Measurements from ENCODE around the gene SCRN2. TPM values are rescaled to one million over a fixed set of nuclear protein-coding genes. Genes with fewer than 3 reads are reported as not detected.

SCRN2 gene
- total and polyA plus RNA-seq, 2 of the 8 experiments (the other 6 are each of a cell fraction or from before 2014, with no cell fraction given), result 24.4 to 42.3 TPM

DNA sequence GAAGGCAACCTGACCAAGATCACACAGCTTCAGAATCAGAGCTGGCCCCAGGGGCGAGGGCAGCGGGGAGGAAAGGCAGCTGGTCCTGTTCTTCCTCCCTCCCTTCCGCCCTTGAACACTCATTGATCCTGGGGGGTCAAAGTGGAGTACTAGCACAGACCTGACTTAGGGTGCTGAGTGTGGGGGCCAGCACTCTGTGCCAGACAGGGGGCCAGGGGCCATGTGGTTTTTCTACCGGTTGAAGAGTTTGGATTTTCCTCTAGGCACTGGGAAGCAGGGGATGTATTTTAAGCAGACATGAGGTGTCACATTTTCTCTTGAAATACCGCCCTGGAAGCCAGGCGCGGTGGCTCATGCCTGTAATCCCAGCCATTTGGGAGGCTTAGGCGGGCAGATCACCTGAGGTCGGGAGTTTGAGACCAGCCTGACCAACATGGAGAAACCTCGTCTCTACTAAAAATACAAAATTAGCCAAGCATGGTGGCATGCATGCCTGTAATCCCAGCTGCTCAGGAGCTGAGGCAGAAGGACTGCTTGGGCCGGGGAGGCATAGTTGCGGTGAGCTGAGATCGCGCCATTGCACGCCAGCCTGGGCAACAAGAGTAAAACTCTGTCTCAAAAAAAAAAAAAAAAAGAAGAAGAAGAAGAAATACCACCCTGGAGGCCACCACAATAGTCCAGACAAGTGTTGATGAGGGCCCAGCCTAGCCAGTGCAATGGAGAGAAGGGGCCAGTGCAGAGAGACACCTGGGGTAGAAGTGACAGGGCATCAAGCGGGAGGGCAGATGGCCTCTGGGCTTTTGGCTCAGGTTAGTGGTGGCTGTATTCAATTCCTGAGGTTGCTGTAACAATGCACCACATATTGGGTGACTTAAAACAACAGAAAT, 34.8 kb downstream of the SCRN2 start:
- no peak for FAIRE-seq
- Histone ChIP-seq H3K4me3 (ENCODE audit: extremely low read depth in 1 of 4, insufficient read depth in 2 of 4, low read depth in 3 of 4, low read length in 4 of 4) (no peak overlapping the region), H3K27ac (ENCODE audit: low read depth, low read length) (no peak overlapping the region), H2AFZ (ENCODE audit: low read length) (no peak overlapping the region), H3K4me1 (replicated peaks in 1 of 4; ENCODE audit: control insufficient read depth in 3 of 4, insufficient read depth in 4 of 4, low read length in 3 of 4) (no peaks in the 10 kb centered on the region; a peak in 1 of 7 replicates), H2BK12ac (ENCODE audit: low read depth, low read length) (no peak overlapping the region), H3K4ac (replicated peaks; ENCODE audit: insufficient read length, low read depth, low read length) (no peak overlapping the region), H3K23ac (ENCODE audit: insufficient read length) (no peak overlapping the region), H4K20me1 (replicated peaks in 1 of 2; ENCODE audit: control insufficient read depth in 1 of 2, insufficient read depth in 2 of 2, low read length in 2 of 2) (peaks cover 2% of the 10 kb centered on the region in 2 experiments), H2BK20ac (ENCODE audit: low read length) (no peak overlapping the region), H3K36me3 (ENCODE audit: control insufficient read depth in 2 of 4, insufficient read depth in 4 of 4, low read length in 3 of 4) (peaks cover 0 to 2% (median 0%) of the 10 kb centered on the region in 4 experiments; a peak in 1 of 8 replicates), H4K5ac (ENCODE audit: insufficient read length, low read depth, low read length) (no peak overlapping the region), H3K14ac (ENCODE audit: insufficient read length) (no peak overlapping the region), H3K56ac (replicated peaks; ENCODE audit: insufficient read length, low read depth, low read length) (no peak overlapping the region), H3K4me2 (ENCODE audit: insufficient read depth in 1 of 2, low read depth in 2 of 2, low read length in 2 of 2) (no peak overlapping the region), H3K79me2 (ENCODE audit: control insufficient read depth in 1 of 2, insufficient read depth in 2 of 2, low read length in 2 of 2) (no peaks in the 10 kb centered on the region), H4K8ac (ENCODE audit: extremely low read depth, insufficient read depth, low read length) (no peak overlapping the region), H4K91ac (replicated peaks; ENCODE audit: insufficient read length, low read length) (no peak overlapping the region), H3K9ac (replicated peaks in 1 of 4; ENCODE audit: extremely low read depth in 1 of 4, low read depth in 3 of 4, low read length in 3 of 4) (no peak overlapping the region; a peak in 1 of 7 replicates), H2BK15ac (ENCODE audit: low read length) (no peak overlapping the region), H2AK5ac (ENCODE audit: low read depth, low read length) (no peak overlapping the region), H3K23me2 (ENCODE audit: low read depth, low read length) (no peaks in the 10 kb centered on the region), H3K79me1 (ENCODE audit: low read depth, low read length) (no peaks in the 10 kb centered on the region; the same call in 1 of the 2 replicates), H3K18ac (ENCODE audit: extremely low read depth, low read length) (no peak overlapping the region), H2BK5ac (ENCODE audit: low read depth, low read length) (no peak overlapping the region), H2BK120ac (replicated peaks; ENCODE audit: low read depth, low read length) (no peak overlapping the region), H3K9me3 (ENCODE audit: insufficient read depth in 2 of 2, low read depth in 1 of 2, low read length in 1 of 2) (no peaks in the 10 kb centered on the region), H3K27me3 (replicated peaks in 1 of 4; ENCODE audit: control insufficient read depth in 3 of 4, extremely low read depth in 1 of 4, insufficient read depth in 3 of 4, low read length in 3 of 4) (no peaks in the 10 kb centered on the region)
- 87% methylated on average over 13 of the region's 16 CpGs; no CpG with 5 or more reads in 1 of the 2 experiments for WGBS, 2 experiments (ENCODE audit: extremely low coverage in 1 of 2, insufficient coverage in 1 of 2, insufficient read length in 1 of 2, insufficient replicate concordance in 2 of 2, low coverage in 1 of 2, low lambda C conversion rate in 2 of 2, missing lambda C conversion rate in 1 of 2)
- CTCF ChIA-PET (ENCODE audit: partially characterized antibody), result interaction anchor here (1.2 to 5.6 kb wide), 4 partner anchors 14 to 105 kb away, joined by 4 to 57 read pairs (median 28); no protein-coding TSS in a partner anchor
- DNase-seq (ENCODE audit: low read depth in 1 of 2, low spot score in 2 of 2), result no peak
- POLR2A ChIA-PET (ENCODE audit: partially characterized antibody), result interaction anchor here (0.9 to 1.2 kb wide), 3 partner anchors 11 to 32 kb away, joined by 3 read pairs; no protein-coding TSS in a partner anchor
- TF ChIP-seq, protein P1, sequence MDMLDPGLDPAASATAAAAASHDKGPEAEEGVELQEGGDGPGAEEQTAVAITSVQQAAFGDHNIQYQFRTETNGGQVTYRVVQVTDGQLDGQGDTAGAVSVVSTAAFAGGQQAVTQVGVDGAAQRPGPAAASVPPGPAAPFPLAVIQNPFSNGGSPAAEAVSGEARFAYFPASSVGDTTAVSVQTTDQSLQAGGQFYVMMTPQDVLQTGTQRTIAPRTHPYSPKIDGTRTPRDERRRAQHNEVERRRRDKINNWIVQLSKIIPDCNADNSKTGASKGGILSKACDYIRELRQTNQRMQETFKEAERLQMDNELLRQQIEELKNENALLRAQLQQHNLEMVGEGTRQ (IDR thresholded peaks at IDR 0.05; ENCODE audit: low read length), result no peak
- no peak for TF ChIP-seq CHD2 (IDR thresholded peaks at IDR 0.05; ENCODE audit: low read length)
- no peak for TF ChIP-seq RXRA (IDR thresholded peaks at IDR 0.05; ENCODE audit: insufficient read depth, low read depth, low read length)
- TF ChIP-seq, protein P2, sequence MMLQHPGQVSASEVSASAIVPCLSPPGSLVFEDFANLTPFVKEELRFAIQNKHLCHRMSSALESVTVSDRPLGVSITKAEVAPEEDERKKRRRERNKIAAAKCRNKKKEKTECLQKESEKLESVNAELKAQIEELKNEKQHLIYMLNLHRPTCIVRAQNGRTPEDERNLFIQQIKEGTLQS (IDR thresholded peaks at IDR 0.05; ENCODE audit: insufficient read depth, low read depth, low read length), result no peak
- no peak for TF ChIP-seq ZNF274 (IDR thresholded peaks at IDR 0.05; ENCODE audit: borderline replicate concordance, extremely low read depth, low read length)
- TF ChIP-seq TBP (IDR thresholded peaks at IDR 0.05; ENCODE audit: low read depth, low read length), result no peak
- no peak for TF ChIP-seq SRF (IDR thresholded peaks at IDR 0.05; ENCODE audit: low read depth, low read length)

Measured in H1 (cell line).